Prostate gland (tissue), 2 donors: ENCODE measurements around the gene SF1.

Source experiments
- POLR2A ChIP-seq: fragments of 450-650 bp; IDR thresholded peaks from one replicate; pipeline ENCODE4 v1.6.1; 2016; ENCODE audit warnings: antibody characterized with exemption, mild to moderate bottlenecking
- POLR2AphosphoS5 ChIP-seq: sonication (generic); formaldehyde crosslinking; IDR thresholded peaks from one replicate; pipeline ENCODE4 v1.6.1; 2017; ENCODE audit warnings: antibody characterized with exemption
- TF ChIP-seq, protein P1 (sequence below), 4 experiments: fragments of 200-600 bp in 2 of 4; fragments of 450-650 bp in 2 of 4; sonication (generic) in 2 of 4; IDR thresholded peaks; 1 replicate in 3 of 4; 2 replicates in 1 of 4; pipeline ENCODE4 v1.5.1; 2016 to 2019; ENCODE audit warnings: antibody characterized with exemption in 4 of 4, mild to moderate bottlenecking in 2 of 4, moderate library complexity in 2 of 4

DNA sequence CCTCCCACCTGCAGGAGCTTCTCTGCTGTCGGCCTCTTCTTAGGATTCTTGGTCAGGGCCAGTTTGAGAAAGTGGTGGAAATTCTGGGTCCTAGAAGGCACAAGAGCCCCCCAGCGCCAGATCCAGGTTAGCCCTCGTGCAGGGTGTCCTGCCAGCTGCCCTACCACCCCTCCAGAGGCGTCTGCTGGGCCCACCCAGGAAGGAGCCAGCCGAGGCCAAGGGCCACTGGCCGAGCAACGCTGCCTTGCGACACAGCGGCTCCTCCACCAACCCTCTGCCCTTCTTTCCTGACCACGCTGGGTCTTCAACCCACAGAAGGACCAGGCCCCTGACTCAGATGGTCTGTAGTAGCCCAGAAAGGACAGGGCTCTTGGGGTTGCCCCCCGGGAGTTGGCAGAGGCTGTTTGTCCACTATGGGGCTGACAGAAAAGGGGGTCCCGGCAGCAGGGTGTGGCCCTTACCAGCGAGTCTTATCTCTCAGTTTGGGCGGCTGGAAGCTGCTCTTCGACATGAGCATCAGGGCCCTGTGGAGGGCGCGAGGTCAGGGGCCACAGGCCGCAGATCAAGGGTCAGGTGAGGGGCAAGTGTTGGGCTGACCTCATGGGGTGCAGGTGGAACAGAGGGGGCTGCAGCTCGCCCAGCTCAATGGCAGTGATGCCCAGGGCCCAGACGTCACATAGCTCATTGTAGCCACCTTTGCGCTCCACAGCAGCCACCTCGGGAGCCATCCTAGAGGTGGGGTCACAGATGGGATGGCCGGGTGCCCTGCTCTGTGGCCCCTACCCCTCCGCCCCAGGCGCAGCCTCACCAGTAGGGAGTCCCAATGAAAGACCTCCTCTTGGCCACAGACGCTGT, 22.2 kb upstream of the SF1 start:
- TF ChIP-seq, protein P1, sequence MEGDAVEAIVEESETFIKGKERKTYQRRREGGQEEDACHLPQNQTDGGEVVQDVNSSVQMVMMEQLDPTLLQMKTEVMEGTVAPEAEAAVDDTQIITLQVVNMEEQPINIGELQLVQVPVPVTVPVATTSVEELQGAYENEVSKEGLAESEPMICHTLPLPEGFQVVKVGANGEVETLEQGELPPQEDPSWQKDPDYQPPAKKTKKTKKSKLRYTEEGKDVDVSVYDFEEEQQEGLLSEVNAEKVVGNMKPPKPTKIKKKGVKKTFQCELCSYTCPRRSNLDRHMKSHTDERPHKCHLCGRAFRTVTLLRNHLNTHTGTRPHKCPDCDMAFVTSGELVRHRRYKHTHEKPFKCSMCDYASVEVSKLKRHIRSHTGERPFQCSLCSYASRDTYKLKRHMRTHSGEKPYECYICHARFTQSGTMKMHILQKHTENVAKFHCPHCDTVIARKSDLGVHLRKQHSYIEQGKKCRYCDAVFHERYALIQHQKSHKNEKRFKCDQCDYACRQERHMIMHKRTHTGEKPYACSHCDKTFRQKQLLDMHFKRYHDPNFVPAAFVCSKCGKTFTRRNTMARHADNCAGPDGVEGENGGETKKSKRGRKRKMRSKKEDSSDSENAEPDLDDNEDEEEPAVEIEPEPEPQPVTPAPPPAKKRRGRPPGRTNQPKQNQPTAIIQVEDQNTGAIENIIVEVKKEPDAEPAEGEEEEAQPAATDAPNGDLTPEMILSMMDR (IDR thresholded peaks at IDR 0.05) = no peak
- TF ChIP-seq POLR2A = no peak
- no peak for TF ChIP-seq POLR2AphosphoS5
